ENCODE results near the gene RAB20. TPM values are rescaled to one million over a fixed set of nuclear protein-coding genes. Genes with fewer than 3 reads are reported as not detected.

RAB20 gene
- total RNA-seq, 1 donor from 2014 or later: 10.0 TPM

- no peak overlapping the region for H3K4me3 Mint-ChIP-seq (ENCODE audit: unreplicated experiment)
- no peak for TF ChIP-seq CTCF (IDR thresholded peaks at IDR 0.05)
- peaks cover 14% of the 10 kb centered on the region for H3K4me1 Mint-ChIP-seq (ENCODE audit: unreplicated experiment)
- DNase-seq (ENCODE audit: extremely low spot score, unreplicated experiment): no peak
- peaks cover 2% of the 10 kb centered on the region for H3K36me3 Mint-ChIP-seq (ENCODE audit: unreplicated experiment)
- peak overlapping the region; percentile 93 for H3K27ac Mint-ChIP-seq (ENCODE audit: unreplicated experiment)
- H3K27me3 Mint-ChIP-seq (ENCODE audit: unreplicated experiment): no peaks in the 10 kb centered on the region
- no peaks in the 10 kb centered on the region for H3K9me3 Mint-ChIP-seq (ENCODE audit: unreplicated experiment)
Observed at GRCh38 chr13:110580800-110581199, 19.3 kb upstream of the RAB20 start.

- Mint-ChIP-seq H3K4me1 (ENCODE audit: unreplicated experiment) (peaks cover 20% of the 10 kb centered on the region), H3K36me3 (ENCODE audit: unreplicated experiment) (peaks cover 2% of the 10 kb centered on the region), H3K4me3 (ENCODE audit: unreplicated experiment) (no peak overlapping the region), H3K27ac (ENCODE audit: unreplicated experiment) (no peak overlapping the region), H3K27me3 (ENCODE audit: unreplicated experiment) (peaks cover 11% of the 10 kb centered on the region), H3K9me3 (ENCODE audit: unreplicated experiment) (no peaks in the 10 kb centered on the region)
- DNase-seq (ENCODE audit: extremely low spot score, unreplicated experiment): no peak
- no peak for TF ChIP-seq CTCF (IDR thresholded peaks at IDR 0.05)
Observed at GRCh38 chr13:110578363-110578762, 16.8 kb upstream of the RAB20 start.

- Mint-ChIP-seq H3K4me1 (ENCODE audit: unreplicated experiment) (peaks cover 20% of the 10 kb centered on the region), H3K27me3 (ENCODE audit: unreplicated experiment) (peaks cover 12% of the 10 kb centered on the region), H3K9me3 (ENCODE audit: unreplicated experiment) (no peaks in the 10 kb centered on the region), H3K27ac (ENCODE audit: unreplicated experiment) (no peak overlapping the region), H3K36me3 (ENCODE audit: unreplicated experiment) (peaks cover 2% of the 10 kb centered on the region), H3K4me3 (ENCODE audit: unreplicated experiment) (no peak overlapping the region)
- DNase-seq (ENCODE audit: extremely low spot score, unreplicated experiment): no peak
- no peak for TF ChIP-seq CTCF (IDR thresholded peaks at IDR 0.05)
Observed at GRCh38 chr13:110576736-110577476, 15.4 kb upstream of the RAB20 start.

GRCh38 chr13:110576070-110576394 lies 14.5 kb upstream of the RAB20 start:
- H3K4me1 Mint-ChIP-seq (ENCODE audit: unreplicated experiment): peaks cover 23% of the 10 kb centered on the region
- H3K9me3 Mint-ChIP-seq (ENCODE audit: unreplicated experiment): no peaks in the 10 kb centered on the region
- H3K27ac Mint-ChIP-seq (ENCODE audit: unreplicated experiment): no peak overlapping the region
- no peak for DNase-seq (ENCODE audit: extremely low spot score, unreplicated experiment)
- TF ChIP-seq CTCF (IDR thresholded peaks at IDR 0.05): no peak
- H3K27me3 Mint-ChIP-seq (ENCODE audit: unreplicated experiment): peaks cover 15% of the 10 kb centered on the region
- H3K4me3 Mint-ChIP-seq (ENCODE audit: unreplicated experiment): no peak overlapping the region
- no peaks in the 10 kb centered on the region for H3K36me3 Mint-ChIP-seq (ENCODE audit: unreplicated experiment)

GRCh38 chr13:110575322-110576069 lies 14.0 kb upstream of the RAB20 start:
- Mint-ChIP-seq H3K4me3 (ENCODE audit: unreplicated experiment) (no peak overlapping the region), H3K27me3 (ENCODE audit: unreplicated experiment) (peaks cover 15% of the 10 kb centered on the region), H3K27ac (ENCODE audit: unreplicated experiment) (no peak overlapping the region), H3K4me1 (ENCODE audit: unreplicated experiment) (peaks cover 19% of the 10 kb centered on the region), H3K36me3 (ENCODE audit: unreplicated experiment) (no peaks in the 10 kb centered on the region), H3K9me3 (ENCODE audit: unreplicated experiment) (no peaks in the 10 kb centered on the region)
- TF ChIP-seq CTCF (IDR thresholded peaks at IDR 0.05): no peak
- no peak for DNase-seq (ENCODE audit: extremely low spot score, unreplicated experiment)
